ENCODE results near the gene TYMP. TPM values are rescaled to one million over a fixed set of nuclear protein-coding genes. Genes with fewer than 3 reads are reported as not detected.

Gene TYMP, protein sequence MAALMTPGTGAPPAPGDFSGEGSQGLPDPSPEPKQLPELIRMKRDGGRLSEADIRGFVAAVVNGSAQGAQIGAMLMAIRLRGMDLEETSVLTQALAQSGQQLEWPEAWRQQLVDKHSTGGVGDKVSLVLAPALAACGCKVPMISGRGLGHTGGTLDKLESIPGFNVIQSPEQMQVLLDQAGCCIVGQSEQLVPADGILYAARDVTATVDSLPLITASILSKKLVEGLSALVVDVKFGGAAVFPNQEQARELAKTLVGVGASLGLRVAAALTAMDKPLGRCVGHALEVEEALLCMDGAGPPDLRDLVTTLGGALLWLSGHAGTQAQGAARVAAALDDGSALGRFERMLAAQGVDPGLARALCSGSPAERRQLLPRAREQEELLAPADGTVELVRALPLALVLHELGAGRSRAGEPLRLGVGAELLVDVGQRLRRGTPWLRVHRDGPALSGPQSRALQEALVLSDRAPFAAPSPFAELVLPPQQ
- polyA plus RNA-seq (2013, experiment 1 of 4) = 0.39 TPM
- 0.36 TPM for polyA plus RNA-seq (2013, experiment 2 of 4)
- 1.1 TPM for polyA plus RNA-seq (2013, experiment 3 of 4)
- polyA plus RNA-seq (2013, experiment 4 of 4) = 1.5 TPM

DNA sequence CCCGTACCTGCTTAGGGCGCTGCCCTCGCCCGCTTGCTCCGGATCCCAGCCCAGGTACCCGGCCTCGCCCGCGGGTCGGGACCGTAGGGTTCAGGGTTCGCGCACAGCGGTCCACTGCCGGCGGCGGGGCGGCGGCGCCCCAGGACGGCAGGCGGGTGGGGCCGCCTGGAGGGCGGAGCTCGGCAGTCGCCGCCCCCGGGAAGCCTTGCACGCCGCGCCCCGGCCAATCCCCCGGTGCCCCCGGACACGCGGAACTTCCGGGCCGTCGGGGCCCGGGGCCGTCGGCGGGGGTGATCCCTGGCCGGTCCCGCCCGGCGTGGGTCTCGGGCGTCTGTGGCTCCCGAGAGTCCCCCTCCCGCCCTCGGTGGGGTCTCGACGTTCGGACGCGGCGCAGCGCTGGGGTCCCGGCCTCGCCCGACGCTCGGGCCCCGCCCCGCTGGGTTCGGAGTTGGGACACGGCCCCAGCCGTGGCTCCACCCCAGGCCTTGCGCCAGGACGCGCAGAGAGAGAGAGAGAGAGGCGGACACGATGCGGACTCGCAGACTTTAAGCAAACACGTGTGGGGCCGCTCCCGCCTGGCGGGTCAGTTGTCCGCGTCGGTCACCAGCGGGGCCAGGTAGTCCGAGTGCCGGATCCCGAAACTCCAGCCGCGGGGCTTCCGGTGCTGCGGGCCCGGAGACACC lies at the start of gene TYMP:
TSS of gene TYMP (minus strand) at position 116 of the 683 bp plus-strand sequence. CDS start 303 bp downstream, outside the sequence.
- Histone ChIP-seq H3K27me3 (ENCODE audit: control insufficient read depth, insufficient read depth, low read length, poor library complexity, severe bottlenecking) (peaks cover 72% of the 10 kb centered on the region), H3K9me3 (ENCODE audit: control insufficient read depth, low read length) (no peaks in the 10 kb centered on the region), H3K27ac (ENCODE audit: insufficient read depth, low read depth, low read length, poor library complexity, severe bottlenecking) (no peak within 1 kb of the TSS), H3K4me3 (ENCODE audit: insufficient read depth, low read depth, low read length) (peak within 1 kb of the TSS; percentile 27), H3K36me3 (ENCODE audit: control insufficient read depth, insufficient read depth, low read length) (no peaks in the 10 kb centered on the region), H3K4me1 (ENCODE audit: control insufficient read depth, insufficient read depth, low read length) (peaks cover 16% of the 10 kb centered on the region)
- 7% methylated on average over 92 of the region's 92 CpGs for WGBS, 2 experiments

DNA sequence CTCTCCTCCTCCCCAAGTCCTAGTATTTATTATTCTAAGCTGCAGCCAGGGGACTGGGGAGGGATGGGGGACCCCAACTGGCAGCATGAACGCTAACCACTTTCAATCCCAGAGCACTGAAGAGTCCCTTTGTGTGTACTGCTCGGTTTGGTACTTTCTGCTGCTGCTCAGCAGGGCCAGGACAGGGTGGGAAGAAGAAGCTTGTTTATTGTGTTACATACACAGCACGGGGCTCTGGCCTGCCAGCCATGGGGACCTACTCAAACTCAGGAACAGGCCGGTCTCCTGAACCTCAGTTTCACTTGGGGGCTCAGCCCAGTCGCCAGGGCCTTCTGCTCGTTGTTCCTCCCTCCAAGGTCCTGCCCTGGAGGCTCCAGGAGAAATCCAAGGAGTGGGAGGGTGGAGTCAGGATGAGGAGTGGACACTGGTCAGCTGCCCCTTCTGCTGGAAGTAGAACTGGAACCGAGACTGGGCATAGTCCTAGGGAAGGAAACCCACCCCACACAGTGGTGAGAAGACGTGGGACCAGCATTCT lies 49.0 kb upstream of the TYMP start:
- Histone ChIP-seq H3K9me3 (ENCODE audit: control insufficient read depth, low read length) (no peaks in the 10 kb centered on the region), H3K4me3 (ENCODE audit: insufficient read depth, low read depth, low read length) (no peak overlapping the region), H3K4me1 (ENCODE audit: control insufficient read depth, insufficient read depth, low read length) (peaks cover 5% of the 10 kb centered on the region), H3K27ac (ENCODE audit: insufficient read depth, low read depth, low read length, poor library complexity, severe bottlenecking) (no peak overlapping the region), H3K36me3 (ENCODE audit: control insufficient read depth, insufficient read depth, low read length) (peaks cover 5% of the 10 kb centered on the region), H3K27me3 (ENCODE audit: control insufficient read depth, insufficient read depth, low read length, poor library complexity, severe bottlenecking) (no peaks in the 10 kb centered on the region)
- WGBS, 2 experiments = 93% methylated on average over 8 of the region's 8 CpGs

DNA sequence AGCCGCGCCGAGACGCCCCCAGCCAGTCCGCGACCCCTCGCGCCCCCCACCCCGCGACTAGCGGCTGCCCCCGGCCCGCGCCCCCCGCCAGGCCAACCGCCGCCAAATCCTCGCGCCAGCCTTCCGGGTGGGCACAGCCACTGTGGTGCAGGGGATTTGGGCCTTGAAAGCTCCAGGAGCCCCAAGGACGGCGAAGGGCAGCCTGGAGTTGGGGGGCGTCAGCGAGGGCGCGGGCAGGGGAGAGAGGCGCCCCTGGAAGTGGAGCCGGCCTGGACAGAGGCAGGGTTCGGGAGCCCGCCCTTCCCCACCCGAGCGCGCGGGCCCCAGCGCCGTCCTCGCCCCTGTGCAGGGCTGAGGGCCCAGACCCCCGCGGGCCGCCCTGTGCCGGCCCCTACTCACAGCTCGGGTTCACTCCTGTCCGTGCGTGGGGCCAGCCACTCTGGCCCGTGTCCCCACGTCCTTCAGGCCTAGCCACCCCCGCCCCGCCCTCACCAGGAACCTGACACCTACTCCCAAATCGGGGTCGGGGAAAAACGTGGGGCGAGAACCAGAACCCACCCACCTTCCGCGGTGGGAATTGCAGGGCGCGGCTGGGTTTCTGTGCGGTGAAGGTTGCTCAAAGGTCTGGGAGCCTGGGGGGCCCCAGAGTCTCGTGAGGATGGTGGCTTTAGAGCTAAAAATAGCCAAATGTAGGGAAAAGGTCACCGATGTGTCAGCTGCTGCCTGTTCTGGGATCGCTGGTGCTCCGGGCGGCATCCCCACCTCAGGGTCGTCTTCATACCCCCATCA lies 48.4 kb upstream of the TYMP start, which contains the start of gene CPT1B:
TSS of gene CPT1B (minus strand) at position 441 of the 789 bp plus-strand sequence. CDS start 512 bp downstream, outside the sequence.
- no peaks in the 10 kb centered on the region for H3K27me3 ChIP-seq (ENCODE audit: control insufficient read depth, insufficient read depth, low read length, poor library complexity, severe bottlenecking)
- no peaks in the 10 kb centered on the region for H3K9me3 ChIP-seq (ENCODE audit: control insufficient read depth, low read length)
- no peak within 1 kb of the TSS for H3K4me3 ChIP-seq (ENCODE audit: insufficient read depth, low read depth, low read length)
- H3K27ac ChIP-seq (ENCODE audit: insufficient read depth, low read depth, low read length, poor library complexity, severe bottlenecking) = no peak within 1 kb of the TSS
- H3K36me3 ChIP-seq (ENCODE audit: control insufficient read depth, insufficient read depth, low read length) = peaks cover 5% of the 10 kb centered on the region
- WGBS, 2 experiments = 94 to 95% methylated on average over 63 of the region's 63 CpGs
- H3K4me1 ChIP-seq (ENCODE audit: control insufficient read depth, insufficient read depth, low read length) = no peaks in the 10 kb centered on the region

DNA sequence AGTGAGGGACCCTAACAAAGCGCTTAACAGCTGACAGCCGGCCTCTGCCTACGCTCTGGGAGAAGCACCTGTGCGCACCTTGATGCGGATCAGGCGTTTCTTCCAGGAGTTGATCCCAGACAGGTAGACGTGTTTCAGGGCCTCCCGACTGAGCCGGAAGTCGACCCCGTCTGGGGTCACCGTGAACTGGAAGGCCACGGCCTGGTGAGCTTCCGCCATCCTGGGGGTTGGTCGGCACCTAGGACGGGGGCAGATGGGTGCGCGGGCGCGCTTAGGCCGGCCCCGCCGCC lies 47.8 kb upstream of the TYMP start:
- Histone ChIP-seq H3K36me3 (ENCODE audit: control insufficient read depth, insufficient read depth, low read length) (peaks cover 9% of the 10 kb centered on the region), H3K27me3 (ENCODE audit: control insufficient read depth, insufficient read depth, low read length, poor library complexity, severe bottlenecking) (no peaks in the 10 kb centered on the region), H3K27ac (ENCODE audit: insufficient read depth, low read depth, low read length, poor library complexity, severe bottlenecking) (no peak overlapping the region), H3K4me3 (ENCODE audit: insufficient read depth, low read depth, low read length) (no peak overlapping the region), H3K9me3 (ENCODE audit: control insufficient read depth, low read length) (no peaks in the 10 kb centered on the region), H3K4me1 (ENCODE audit: control insufficient read depth, insufficient read depth, low read length) (no peaks in the 10 kb centered on the region)
- WGBS, 2 experiments = 96% methylated on average over 23 of the region's 23 CpGs

DNA sequence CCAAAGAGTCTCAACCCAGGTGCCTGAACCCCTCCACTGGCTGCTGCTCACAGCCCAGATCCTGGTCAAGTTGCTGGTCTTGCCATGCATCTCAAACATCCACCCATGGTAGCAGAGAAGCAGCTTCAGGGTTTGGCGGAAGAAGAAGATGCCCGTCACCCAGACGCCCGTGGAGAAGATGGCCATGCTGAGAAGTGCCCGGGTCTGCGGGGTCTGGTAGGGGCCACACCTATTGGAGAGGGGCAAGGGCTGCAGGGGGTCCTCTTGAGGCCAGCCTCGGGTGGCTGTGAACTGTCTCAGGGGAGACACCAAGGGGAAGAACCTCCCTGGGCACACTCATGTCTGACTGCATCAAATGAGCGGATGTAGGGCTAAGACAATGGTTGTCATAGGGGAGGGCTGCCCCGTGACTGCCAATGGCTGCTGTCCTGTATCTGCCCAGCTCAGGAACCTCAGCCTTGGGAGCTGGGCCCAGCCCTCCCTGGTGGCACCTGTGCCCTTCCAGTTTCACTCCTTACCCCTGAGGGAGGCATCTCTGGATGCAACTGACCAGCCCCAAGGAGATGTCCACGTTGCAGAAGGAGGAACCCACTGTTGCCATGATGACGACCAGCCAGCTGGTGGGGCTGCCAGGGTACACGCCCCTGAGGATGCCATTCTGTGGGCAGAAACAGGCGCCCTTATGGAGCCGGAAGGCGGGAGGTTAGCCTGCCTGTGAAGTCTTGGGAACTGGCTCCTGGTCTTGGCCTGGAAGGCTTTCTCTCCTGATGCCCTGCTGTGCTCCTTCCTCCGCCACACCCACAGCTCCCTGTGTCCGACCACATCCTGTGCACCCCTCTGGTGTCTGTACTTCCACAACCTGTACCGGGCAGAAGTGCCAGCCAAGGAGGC lies 47.2 kb upstream of the TYMP start:
- no peak overlapping the region for H3K27ac ChIP-seq (ENCODE audit: insufficient read depth, low read depth, low read length, poor library complexity, severe bottlenecking)
- H3K36me3 ChIP-seq (ENCODE audit: control insufficient read depth, insufficient read depth, low read length) = peaks cover 12% of the 10 kb centered on the region
- H3K27me3 ChIP-seq (ENCODE audit: control insufficient read depth, insufficient read depth, low read length, poor library complexity, severe bottlenecking) = no peaks in the 10 kb centered on the region
- WGBS, 2 experiments = 94 to 95% methylated on average over 18 of the region's 18 CpGs
- H3K4me3 ChIP-seq (ENCODE audit: insufficient read depth, low read depth, low read length) = no peak overlapping the region
- no peaks in the 10 kb centered on the region for H3K4me1 ChIP-seq (ENCODE audit: control insufficient read depth, insufficient read depth, low read length)
- no peaks in the 10 kb centered on the region for H3K9me3 ChIP-seq (ENCODE audit: control insufficient read depth, low read length)

DNA sequence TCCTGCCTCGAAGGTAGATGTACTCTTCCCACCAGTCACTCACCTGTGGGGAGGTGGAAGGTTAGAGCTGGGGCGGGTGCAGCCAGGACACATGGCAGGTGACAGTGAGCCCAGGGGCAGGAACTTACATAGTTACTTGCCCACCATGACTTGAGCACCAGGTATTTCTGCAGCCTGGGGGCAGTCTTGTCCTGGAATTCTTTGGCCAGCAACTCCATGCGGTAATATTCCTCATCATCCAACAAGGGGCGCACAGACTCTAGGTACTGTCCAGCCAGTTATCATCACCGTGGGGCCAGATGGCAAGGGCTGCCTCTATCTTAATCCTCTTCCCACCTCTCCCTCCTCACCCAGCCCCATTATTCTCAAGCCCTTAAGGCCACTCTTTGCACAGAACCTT lies 46.3 kb upstream of the TYMP start:
- Histone ChIP-seq H3K9me3 (ENCODE audit: control insufficient read depth, low read length) (no peaks in the 10 kb centered on the region), H3K4me1 (ENCODE audit: control insufficient read depth, insufficient read depth, low read length) (no peaks in the 10 kb centered on the region), H3K4me3 (ENCODE audit: insufficient read depth, low read depth, low read length) (no peak overlapping the region), H3K36me3 (ENCODE audit: control insufficient read depth, insufficient read depth, low read length) (peaks cover 21% of the 10 kb centered on the region), H3K27ac (ENCODE audit: insufficient read depth, low read depth, low read length, poor library complexity, severe bottlenecking) (no peak overlapping the region), H3K27me3 (ENCODE audit: control insufficient read depth, insufficient read depth, low read length, poor library complexity, severe bottlenecking) (no peaks in the 10 kb centered on the region)
- WGBS, 2 experiments = 87 to 94% methylated on average over 5 of the region's 5 CpGs

DNA sequence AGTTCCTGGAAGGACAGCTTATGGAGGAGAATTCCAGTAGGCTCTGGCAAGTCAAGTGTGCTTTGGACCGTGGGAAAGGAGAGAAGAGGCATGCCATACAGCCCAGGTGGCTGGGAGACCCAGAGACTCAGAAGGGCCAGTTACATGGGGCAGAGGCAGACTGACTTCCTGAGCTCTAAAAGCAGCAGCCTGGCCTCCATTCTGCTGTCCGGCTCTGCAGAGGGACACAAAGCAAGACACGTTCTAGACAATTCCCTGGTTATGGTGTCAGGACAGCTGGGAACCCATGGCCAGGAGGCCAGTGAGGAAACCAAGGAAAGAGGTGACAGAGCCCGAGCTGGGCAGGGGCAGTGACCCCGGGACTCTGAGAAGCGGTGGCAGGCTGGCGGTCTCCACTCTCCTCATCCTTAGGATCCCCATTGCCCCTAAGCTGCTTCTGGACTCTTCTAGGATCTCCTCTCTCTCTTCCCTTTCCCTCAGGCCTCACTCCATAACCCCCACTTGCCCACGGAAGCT lies 45.7 kb upstream of the TYMP start:
- 92 to 93% methylated on average over 8 of the region's 8 CpGs for WGBS, 2 experiments
- no peaks in the 10 kb centered on the region for H3K9me3 ChIP-seq (ENCODE audit: control insufficient read depth, low read length)
- no peak overlapping the region for H3K4me3 ChIP-seq (ENCODE audit: insufficient read depth, low read depth, low read length)
- no peaks in the 10 kb centered on the region for H3K4me1 ChIP-seq (ENCODE audit: control insufficient read depth, insufficient read depth, low read length)
- H3K27ac ChIP-seq (ENCODE audit: insufficient read depth, low read depth, low read length, poor library complexity, severe bottlenecking) = no peak overlapping the region
- peaks cover 26% of the 10 kb centered on the region for H3K36me3 ChIP-seq (ENCODE audit: control insufficient read depth, insufficient read depth, low read length)
- no peaks in the 10 kb centered on the region for H3K27me3 ChIP-seq (ENCODE audit: control insufficient read depth, insufficient read depth, low read length, poor library complexity, severe bottlenecking)

DNA sequence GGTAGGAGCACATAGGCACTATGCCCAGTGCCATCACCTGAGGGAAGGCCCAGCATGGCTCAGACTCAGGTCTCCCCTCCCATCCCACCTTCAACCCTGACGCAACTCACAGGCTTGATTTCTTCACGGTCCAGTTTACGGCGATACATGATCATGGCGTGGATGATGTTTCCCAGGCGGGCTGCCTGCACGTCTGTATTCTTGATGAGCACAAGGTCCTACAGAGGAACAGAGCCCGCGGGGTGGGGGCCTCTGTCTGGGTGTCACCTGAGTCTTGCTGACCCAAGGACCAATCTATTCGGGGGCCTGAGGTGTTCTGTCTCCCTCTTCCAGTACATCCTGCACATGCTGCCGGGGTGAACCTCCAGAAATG lies 44.6 kb upstream of the TYMP start:
- H3K4me3 ChIP-seq (ENCODE audit: insufficient read depth, low read depth, low read length) = no peak overlapping the region
- H3K36me3 ChIP-seq (ENCODE audit: control insufficient read depth, insufficient read depth, low read length) = peaks cover 34% of the 10 kb centered on the region
- H3K9me3 ChIP-seq (ENCODE audit: control insufficient read depth, low read length) = no peaks in the 10 kb centered on the region
- no peaks in the 10 kb centered on the region for H3K27me3 ChIP-seq (ENCODE audit: control insufficient read depth, insufficient read depth, low read length, poor library complexity, severe bottlenecking)
- WGBS, 2 experiments = 93 to 97% methylated on average over 11 of the region's 11 CpGs
- no peak overlapping the region for H3K27ac ChIP-seq (ENCODE audit: insufficient read depth, low read depth, low read length, poor library complexity, severe bottlenecking)
- no peaks in the 10 kb centered on the region for H3K4me1 ChIP-seq (ENCODE audit: control insufficient read depth, insufficient read depth, low read length)

All from ectodermal cell (in vitro differentiated cells).